HG03571 (cell line): Measurements from ENCODE around the gene KCNAB1.

Source experiments
- ATAC-seq: cut with Tn5 transposase; IDR thresholded peaks from one replicate; pipeline ENCODE4 v1.9.1; 2021; ENCODE audit not compliant: unreplicated experiment

Gene KCNAB1

DNA sequence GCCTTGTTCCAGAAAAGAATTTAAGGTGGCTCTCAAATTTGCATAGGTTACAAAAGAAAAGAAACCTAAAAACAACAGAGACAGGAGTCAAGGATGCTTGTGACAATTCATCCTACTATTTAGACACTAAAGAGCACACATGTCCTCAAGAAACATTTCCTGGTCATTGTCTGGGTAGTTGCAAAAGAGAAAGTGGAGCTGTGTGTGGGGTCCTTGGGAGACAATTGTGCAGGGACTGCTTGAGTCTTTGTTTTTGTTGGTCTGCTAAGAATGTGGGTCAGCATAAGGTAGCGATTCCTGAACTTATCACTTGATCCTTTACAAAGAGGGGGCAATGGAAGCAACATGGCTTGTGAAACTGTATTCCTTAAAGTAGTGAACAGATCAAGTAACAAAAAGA is 185.3 kb downstream of the KCNAB1 start:
- no peak for ATAC-seq

DNA sequence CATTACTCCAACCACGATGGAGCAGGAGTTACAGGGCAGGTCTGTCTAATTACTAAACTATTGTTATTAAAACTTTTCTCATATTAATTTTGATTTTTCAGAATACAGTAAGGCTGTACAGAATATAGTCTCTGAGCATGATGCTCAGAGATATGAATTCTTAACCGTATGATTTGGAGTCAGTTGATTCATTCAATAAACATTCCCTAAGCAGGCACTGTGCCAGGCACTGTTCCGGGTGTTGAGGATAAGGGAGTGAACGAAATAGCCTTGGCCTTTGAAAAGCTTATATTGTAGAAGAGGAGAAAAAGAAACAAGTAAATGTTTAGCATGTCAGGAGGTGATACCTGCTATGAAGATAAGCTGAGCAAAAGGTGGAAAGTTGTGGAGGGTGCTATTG is 187.3 kb downstream of the KCNAB1 start:
- no peak for ATAC-seq

DNA sequence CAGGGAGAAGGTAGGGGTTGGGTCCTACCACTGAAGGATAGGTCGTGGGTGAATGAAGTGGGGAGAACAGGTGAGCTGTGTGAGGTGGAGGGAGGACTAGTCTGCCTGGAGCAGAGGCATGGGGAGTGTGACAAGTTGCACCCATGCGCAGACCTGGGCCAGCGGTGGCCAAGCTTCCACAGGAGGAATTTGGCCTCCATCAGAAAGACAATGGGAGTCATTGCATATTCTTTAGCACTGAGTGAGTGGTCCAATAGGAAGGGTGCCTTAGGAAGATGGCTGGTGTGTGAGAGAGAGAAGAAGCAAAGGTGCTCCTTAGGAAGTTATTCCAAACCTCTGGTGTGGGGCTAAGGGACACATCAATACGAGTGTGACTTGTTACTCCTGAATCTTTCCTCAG is 191.1 kb downstream of the KCNAB1 start:
- ATAC-seq: no peak

DNA sequence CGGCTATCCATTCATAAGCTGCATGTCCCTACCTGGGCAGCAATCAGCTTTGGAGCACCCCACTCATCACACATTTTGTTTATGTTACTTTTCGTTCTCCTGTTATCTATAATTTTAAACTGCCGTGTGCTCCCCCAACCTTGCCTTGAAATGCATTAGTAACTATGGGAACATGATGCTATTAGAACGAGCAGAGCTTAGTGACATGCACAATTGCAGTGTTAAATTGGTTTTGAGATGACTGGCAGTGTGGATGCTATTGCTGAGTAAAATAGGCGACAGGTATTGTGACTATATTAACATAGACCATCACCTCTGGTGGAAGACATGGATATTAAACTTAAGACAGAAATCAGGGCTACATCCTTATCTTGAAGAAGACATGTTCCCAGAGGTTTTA is 191.6 kb downstream of the KCNAB1 start:
- no peak for ATAC-seq

DNA sequence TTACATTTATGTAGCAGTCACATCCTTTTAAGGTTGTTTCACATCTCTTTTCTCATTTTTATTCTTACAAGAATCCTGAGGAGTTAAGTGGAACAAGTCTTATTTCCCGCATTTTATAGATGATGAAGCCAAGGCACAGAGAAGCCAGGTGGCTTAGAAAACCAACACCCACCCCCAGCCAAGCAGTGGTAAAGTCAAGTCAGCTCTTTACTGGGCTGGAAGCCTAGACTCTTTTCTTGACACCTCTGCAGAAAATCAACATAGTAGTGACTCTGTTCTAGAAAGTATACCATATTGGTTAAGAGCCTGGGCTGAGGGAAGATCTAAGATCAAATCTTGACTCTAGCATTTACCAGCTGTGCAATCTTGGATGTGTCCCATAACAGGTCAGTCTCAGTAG is 195.7 kb downstream of the KCNAB1 start:
- no peak for ATAC-seq

DNA sequence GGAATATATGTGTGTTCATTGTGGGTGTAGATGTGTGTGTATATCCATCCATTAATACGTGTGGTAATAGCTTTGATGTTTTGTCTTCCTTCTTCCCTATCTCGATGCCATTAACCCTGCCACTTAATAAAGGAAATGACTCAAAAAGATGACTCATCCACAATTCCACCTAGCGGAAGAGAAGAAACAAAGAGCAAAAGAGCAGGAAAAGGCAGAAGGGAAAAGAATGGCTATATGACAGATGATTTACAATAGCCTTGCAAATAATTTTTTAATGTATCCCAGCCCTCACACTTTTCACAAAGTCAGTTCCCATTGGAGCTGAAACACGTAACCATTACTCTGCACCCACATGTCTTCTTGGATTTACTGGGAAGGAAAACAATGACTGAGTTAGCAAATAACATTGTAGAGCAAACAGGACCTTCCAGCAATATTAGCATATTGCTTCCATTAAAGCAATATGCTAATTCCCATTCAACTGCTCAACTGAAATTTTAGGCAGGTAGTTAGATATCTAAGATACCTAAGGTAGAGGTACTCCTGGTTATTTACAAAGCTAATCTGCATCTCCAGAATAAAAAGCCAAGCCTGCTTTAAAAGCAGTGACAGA is 197.2 kb downstream of the KCNAB1 start:
- ATAC-seq: no peak

DNA sequence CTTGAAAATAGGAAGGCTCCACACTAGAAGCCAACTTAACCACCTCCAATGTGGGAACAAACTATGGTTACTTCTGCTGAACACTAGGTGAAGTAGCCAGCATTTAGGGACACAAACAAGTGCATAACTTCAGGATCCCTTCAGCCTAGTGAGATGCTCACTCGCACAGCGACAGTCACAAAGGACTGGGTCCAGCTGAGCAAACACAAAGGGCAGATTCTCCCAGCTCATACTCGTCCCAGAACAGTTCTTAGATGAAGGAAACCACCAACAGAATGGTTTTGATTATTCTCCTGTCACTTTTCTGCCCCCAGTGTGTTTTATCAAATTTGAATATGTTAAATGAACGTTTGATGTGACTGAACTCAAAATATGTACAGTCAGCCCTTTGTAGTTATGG is 201.6 kb downstream of the KCNAB1 start:
- ATAC-seq: no peak

DNA sequence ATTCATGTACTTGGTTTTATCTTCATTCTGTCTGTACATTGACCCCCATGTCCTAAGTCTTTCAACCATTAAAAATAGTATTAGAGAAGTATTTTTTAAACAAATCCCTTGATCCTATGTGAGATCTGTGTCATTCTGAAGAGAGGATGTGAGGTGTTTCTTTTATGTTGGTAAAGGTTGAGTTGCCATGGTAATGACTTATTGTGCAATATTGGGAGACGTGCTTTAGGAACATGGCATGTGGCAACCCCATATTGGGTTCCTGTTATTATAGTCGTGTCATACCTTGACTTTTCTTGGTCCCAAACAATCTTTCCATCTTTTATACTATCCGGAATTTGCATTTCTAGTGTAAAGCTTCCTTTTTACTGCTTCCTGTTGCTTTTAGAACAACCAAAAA is 203.1 kb downstream of the KCNAB1 start:
- no peak for ATAC-seq

DNA sequence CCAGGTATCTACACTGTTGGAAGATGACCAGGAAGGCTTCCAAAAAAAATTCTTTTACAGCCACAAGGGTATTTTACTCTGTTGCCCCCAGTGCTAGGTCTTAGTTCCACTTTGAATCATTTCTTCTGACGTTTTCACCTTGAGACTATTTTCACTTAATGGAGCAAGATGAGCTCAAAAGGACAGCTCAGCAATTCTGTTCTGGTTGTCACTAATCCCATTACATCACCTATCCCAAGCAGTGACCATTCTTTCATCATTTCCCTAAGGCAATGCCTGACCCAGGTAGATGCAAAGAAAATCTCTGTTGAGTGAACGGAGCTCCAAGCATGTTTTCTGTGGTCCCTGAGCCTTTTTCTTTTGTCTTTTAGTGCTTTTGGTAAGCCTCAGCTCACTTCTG is 210.0 kb downstream of the KCNAB1 start:
- no peak for ATAC-seq

DNA sequence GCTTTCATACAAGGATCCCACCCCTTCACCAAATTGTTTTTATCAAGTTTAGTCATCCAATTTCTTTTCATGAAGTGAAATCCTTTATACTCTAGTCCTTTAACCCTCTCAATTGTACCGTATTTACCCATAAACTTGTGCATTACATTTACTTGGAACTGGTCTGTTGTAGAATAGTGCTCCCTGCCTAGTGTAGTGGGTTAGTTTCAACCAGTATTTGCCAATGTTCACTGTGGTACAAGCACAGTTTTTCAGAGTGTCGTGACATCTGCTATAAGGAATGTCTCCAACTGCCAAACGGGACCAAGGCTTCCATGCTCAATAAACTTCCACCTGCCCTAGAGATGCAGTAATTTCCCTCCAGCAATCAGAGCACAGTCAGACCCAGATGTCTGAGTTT is 211.9 kb downstream of the KCNAB1 start:
- ATAC-seq: no peak

DNA sequence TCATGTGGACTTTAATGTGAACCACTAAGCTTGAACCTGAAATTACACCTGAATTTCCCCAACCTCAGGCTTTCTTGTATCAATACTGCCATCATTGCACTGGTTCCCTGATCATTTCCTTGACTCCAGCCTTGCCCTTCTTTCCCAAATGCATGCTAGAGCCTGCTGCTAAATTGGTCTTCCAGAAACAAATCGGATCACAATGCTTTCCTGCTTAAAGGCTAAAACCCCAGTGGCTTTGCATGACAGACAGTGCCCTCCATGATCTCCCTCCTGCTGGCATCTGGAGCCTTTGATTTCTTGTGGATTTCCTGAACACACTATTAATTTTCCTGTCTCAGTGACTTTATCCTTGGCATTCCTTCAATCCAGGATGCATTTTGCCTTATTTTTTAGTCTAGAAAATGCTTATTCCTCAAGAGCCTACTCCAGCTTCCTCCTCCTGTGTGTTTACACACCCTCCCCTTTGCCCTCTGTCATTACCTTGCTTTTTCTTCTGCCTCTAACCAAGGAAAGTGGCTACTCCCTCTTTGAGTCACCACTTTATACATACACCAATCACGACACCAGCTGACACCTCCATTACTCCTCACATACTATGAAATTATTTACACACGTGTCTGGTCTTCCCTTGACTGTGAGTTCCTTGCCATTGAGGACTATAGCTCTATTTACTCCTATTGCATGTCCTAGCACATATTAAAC is 214.6 kb downstream of the KCNAB1 start:
- ATAC-seq: no peak

DNA sequence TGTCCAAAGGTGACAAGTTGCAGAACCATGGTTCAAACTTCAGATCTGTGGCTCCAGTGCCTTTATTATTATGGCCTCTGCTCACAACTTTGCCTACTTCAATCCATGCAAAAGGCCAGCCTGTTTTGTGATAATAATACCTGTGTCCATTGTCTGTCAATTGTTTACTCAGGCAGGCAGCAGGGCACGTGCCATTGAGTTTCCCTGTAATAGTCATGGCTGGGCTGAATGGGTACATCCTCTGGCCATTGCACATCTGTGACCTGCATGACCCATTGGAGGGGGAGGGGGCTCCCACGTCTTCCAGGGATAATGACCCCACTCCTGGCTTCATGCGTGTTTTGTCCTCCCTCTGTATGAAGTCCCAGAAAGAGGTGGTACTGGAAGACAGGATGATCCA is 219.1 kb downstream of the KCNAB1 start:
- no peak for ATAC-seq

DNA sequence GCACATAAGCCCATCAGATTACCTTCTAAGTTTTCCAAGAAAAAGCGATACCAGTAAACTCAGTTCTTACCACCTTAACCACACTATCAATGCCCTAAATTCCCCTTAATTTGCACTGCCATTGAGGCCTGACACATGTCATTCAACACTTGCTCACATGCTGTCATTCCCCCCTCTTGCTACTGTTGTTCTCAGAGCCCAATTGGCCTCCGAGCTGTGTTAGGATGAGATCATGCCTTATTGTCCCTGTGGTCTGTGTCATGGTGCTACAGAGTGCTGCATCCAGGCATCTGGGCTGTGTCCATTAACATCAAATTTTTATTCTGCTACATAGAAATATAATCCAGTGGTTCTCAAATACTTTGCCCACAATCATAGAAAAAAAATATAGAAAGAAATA is 221.0 kb downstream of the KCNAB1 start:
- no peak for ATAC-seq

DNA sequence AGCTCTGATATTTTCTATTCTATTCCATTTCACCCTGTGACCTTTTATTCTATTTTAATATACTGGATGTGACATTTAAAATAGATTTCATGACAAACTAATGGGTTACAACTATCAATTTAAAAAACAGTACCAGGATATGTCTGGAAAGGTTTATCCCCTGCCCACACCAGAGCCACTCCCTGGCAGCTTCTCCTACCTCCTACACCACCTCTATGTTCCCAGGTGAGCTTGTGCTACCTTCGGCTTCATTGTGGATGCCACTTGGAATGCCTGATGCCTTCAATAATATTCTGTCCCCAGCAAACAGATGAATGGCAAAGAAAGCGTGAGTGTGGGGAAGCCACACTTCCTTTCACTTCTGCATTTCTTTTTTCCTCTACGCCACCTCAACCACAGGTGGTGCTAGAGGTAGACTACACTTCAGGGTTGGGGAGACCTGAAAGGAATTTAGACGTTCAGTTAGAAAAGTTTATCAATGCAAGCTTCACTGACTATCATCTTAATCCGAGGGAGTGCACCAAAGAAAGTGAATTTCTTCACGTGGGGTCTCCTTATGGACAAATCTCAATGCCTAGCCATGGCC is 221.5 kb downstream of the KCNAB1 start:
- peak; percentile 98 for ATAC-seq

DNA sequence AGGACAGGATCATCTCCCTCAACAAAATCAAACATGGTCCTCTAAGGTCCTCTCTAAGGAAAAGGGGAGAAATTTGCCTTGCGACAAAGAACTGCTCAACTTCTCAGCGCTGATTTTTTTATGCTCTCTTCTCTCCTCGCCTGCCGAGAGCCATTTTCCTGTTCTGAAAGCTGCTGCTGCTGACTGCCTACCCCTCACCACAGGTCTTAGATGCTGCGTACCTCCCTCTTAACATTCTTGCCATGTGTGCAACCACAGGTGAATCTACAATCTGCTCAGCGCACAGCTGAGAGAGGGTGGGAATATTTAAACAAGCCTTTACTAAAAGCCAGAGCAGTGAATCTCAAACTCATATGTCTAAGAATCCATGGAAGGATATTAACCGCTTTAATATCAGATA is 223.8 kb downstream of the KCNAB1 start:
- no peak for ATAC-seq

DNA sequence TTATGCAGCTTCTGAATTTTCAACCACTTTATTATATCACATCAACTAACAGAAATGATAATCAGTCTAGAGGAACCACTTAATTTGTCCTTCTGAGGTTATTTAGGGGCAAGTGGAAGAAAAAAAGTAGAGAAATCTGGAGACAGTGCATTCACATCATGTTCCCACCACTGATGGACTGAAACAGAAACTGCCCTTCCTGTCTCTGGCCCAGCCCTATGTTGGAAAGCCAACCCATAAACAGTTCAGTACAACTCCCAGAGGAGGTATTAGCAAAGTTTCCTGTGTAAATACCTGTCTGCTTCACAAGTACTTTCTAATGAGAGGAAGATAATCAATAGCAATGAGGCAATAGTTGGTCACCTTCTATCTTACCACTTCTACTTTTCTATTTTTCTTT is 228.7 kb downstream of the KCNAB1 start:
- no peak for ATAC-seq

DNA sequence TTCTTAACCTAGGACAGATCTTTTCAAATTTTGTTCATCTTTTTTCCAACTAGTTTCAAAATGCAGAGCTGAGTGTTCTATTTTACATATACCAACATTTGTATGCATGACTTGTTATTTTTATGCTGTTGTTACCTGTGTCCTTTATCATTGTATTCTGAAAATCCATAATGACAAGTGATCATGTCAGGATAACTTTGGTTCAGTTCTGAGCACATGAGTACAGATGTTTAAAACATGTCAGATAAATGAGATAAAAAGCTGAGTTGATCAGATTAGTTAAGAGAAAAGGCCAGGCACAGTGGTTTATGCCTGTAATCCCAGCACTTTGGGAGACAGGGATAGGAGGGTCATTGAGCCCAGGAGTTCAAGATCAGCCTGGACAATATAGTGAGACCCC is 229.6 kb downstream of the KCNAB1 start:
- no peak for ATAC-seq

DNA sequence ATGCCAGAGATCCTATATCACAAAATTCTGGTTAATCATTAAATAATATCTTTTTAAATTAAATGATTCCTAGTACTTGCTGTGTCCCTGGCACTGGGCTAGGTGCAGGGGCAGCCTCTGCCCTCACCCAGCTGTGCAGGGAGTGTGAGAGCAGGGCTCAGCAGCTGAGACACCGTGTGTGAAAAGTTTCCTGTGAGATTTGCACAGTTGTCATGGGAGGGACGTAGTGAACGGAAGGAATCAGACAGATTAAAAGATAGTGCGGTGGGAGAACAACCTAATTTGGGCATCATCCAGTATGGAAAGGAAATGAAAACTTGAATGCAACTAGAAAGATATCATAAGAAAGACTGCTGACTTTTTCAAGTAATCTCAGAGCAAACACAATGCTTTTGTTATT is 230.4 kb downstream of the KCNAB1 start:
- ATAC-seq: no peak

DNA sequence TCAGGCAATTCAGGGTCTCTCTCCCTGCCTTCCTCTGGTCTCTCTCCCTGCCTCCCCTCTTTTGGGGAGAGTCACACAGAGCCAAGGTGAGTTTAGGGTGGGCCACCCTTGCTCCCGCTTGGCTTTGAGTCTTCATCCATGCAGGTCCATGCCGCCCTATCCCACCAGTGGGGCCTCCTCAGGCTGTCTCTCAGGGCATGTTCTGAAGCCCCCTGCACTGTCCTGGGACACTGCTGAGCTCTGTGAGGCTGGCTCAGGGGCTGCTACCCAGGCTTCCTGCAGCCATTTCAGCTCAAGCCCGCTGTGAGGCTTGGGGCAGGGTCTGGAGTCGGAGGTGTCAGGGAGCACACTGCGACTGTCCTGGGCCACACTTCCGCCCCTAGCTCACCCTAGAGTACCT is 231.4 kb downstream of the KCNAB1 start:
- no peak for ATAC-seq

DNA sequence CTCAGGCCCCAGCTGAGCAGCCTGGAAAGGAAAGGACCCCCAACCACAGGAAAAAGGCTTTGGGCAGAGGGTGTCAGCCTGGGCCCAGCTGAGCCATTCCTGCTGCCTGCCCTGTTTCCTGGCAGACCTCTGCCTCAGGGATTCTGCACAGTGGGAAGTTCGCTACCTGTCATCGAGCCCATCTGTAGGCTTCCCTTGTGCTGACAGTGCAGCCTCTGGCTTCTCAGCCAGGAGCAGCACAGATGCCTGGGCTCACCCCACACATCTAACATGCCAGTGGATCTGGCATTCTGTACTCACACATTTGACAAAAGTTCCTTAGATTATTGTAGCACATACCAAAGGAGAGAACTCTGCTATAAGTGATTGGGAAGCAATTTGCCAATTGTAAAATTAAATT is 232.3 kb downstream of the KCNAB1 start:
- ATAC-seq: no peak

DNA sequence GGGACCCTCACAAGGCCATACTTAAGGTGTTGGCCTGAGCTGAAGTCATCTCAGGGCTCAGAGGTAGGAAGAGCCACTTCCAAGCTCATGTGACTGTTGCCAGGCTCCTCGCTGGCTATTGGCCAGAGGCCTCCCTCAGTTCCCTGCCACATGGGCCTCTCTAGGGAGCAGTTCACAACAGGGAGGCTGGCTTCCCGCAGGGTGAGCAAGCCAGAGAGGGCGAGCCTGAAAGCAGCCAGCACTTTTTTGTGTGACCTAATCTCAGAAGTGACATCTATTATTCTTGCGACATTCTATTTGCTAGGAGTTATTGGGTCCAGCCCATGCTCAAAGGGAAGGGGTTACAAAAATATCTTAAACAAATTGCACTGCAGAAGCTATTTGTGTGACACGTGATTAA is 233.2 kb downstream of the KCNAB1 start:
- ATAC-seq: no peak

DNA sequence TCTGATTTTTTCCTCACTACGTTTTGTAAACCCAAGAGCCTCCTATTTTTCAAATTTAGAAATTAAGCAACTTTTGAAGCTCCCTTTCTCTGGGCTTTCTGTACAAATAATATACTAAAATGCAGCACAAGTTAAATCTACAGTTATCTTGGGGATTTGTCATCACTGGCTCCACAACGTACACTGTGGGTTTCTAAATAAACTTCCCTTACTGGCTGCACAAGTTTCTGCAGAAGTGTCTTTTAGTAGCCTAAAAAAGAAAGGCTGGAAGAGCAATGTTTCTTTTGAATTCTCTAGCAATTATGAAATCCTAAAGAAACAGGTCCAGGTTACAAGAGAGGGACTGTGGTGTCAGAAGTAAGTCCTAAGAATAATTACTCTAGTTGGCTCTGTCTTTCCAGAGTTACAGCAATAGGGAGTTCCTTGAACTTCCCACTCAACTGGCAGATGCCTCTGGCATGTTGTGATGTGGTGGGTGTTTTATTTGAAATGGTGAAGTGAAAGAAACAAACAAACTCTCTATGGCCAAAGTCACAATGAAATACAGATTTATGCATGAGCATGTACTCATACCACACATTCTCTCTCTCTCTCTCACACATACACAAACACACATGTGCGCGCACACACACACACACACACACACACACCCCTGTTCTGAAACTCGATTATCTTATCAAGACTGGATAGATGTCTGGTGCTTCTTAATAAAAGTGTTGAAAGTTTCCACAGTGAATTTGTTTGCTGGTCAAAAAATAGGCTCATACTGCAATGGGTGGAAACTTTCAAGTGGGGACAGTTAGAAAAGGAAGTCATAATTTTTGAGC is 236.4 kb downstream of the KCNAB1 start:
- ATAC-seq: no peak
